GM21786 (cell line): ENCODE measurements around the gene UBAC1.

Experiments
- ATAC-seq: cut with Tn5 transposase; IDR thresholded peaks from one replicate; pipeline ENCODE4 v1.9.1; 2021; ENCODE audit not compliant: unreplicated experiment

Gene UBAC1

GRCh38 chr9:135994501-135995192 lies 33.5 kb upstream of the UBAC1 start:
- ATAC-seq, result no peak

DNA sequence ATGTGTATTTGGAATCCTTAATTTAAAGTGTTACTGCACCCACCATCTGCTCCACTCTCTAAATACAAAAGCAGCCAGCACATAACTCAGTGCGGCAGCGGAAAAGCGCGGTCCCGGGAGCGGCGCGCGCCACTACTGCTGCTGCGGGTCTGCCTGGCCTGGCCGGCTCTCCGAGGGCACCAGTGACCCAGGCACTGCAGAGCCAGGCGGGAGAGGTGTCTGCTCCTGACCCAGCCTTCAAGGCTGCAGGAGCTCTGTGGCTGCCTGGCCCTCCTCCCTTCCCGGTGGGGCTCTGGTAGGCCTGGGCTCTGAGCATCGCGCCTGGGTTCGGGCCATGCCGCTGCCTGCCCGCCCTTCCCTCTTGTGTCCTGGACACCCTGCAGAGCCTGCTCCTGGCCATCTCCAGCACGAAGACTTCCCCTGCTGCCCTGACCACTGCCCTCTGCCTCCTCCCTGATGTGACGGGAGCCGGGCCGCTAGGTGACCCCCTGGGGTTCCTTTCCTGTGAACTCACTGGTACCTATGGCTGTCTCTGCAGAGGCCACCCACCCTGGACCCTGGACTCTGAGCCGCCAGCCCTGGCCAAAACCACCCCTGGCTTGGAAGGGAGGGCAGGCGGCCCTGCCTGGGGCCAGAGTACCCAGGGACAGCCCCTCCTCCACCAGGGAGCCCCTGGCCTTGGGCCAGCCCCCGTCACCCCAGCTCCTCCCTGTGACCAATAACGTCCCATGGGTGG lies 32.8 kb upstream of the UBAC1 start:
- ATAC-seq, result no peak

DNA sequence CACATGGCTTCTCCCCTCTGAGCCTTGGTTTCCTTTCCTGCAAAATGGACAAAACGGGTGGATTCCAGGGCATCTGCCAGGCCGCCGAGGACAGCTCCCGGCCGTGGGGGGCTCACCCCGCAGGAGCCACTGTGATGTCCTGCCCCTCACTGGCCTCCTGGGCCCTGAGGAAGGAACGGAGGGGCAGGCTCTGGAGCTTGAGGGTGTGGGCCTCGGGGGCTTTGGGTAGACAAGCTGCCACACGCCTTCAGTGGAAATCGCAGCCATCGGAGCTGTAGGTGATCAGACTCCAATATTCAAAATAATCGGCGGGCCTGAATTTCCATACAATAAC lies 32.2 kb upstream of the UBAC1 start:
- ATAC-seq, result no peak

GRCh38 chr9:135992486-135993408 lies 31.6 kb upstream of the UBAC1 start:
- no peak for ATAC-seq

- no peak for ATAC-seq
Measured at GRCh38 chr9:135991771-135992170, 30.6 kb upstream of the UBAC1 start.

DNA sequence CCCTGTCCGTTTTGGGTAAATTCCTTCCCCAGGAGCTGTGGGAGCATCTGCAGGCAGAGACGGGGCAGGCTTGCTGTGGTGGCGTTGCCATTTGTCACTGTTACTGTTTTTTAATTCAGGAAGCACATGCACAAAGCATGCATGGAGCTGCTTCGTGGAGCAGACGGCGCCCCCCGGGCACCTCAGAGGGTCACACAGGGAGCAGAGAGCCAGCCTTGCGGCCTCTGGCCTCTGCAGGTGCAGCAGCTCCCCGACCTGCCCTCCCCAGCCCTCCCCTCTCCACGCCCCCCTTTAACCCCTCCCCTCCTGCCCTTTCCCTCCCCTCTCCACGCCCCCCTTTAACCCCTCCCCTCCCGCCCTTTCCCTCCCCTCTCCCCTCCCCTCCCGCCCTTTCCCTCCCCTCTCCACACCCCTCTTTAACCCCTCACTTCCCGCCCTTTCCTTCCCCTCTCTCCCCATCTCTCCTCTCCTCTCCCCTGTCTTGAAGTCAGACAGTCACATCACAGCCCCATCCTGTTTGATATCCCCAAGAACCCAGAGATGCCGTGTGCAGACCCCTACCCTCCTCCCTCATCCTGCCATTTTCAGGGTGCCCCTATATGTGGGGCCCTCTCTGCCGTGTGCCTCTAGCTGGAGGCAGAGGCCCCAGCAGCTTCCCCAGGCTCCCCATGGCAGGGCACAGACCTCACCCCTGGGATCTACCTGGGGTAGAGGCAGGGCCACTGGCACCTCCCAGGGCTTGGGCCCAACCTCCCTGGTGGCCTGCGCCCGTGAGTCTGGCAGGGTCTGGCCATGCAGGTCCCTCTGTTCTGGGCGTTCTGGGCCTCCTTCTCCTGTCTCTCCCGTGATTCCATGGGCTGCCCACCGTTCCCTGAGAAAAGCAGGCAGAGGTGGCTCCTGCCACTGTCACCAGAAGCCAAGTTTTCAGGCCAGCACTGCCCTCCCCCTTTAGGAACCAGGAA lies 29.6 kb upstream of the UBAC1 start:
- no peak for ATAC-seq

DNA sequence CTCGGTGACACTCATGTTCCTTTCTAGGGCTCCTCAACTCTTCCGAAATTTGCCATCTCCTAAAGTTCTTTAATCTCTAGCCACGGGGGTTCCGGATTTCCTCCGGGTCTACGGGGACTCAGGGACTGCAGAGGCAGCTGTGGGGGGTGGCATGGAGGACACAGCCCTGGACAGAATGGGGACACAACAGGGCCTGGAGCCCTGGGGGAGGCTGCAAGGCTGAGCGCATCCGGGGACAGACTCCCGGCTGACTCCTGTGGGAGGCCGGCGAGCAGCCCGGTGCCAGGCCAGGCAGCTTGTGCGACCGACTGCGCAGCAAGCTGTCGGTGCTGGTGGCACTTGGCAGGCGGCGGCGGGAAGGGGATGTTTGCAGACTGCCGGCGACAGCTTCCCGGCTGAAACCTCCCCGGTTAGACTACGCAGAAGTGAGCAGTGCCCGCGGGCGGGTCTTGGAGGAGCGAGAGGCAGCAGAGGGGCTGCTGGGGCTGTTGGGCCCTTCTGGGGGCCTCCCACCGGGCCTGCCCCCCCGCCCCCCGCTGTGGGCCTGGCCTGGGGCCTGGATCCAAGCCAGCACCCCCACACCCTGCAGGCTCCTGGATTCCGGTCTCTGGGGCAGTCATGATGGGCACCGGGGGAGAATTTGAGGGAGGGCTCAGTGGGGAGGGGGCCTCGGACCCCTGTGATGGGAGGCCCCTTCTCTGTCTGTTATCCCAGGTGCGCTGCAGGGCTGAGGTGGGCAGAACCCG lies 28.7 kb upstream of the UBAC1 start:
- ATAC-seq, result no peak

DNA sequence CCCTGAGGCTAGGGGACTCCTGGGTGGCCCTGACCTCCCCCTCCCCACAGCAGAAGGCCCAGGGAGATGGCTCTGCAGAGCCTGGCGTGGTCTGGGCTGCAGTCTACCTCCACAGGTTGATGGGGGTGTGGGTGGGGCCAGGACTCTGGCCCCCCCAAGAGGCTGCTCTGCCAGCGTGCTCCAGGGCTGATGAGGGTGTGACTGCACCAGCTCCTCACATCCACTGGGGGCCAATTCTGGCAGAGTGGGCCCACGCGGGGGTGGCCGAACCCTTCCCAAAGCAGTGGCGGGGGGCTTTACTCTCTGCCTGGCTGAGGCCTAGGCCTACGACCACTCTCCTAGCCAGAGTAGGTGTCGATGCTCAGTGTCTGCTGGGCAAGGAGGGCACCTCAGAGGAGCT lies 28.0 kb upstream of the UBAC1 start:
- ATAC-seq, result no peak

GRCh38 chr9:135988493-135988892 lies 27.3 kb upstream of the UBAC1 start:
- no peak for ATAC-seq

- no peak for ATAC-seq
Measured at GRCh38 chr9:135987838-135988404, 26.7 kb upstream of the UBAC1 start.

GRCh38 chr9:135986605-135987004 lies 25.4 kb upstream of the UBAC1 start:
- ATAC-seq, result no peak

DNA sequence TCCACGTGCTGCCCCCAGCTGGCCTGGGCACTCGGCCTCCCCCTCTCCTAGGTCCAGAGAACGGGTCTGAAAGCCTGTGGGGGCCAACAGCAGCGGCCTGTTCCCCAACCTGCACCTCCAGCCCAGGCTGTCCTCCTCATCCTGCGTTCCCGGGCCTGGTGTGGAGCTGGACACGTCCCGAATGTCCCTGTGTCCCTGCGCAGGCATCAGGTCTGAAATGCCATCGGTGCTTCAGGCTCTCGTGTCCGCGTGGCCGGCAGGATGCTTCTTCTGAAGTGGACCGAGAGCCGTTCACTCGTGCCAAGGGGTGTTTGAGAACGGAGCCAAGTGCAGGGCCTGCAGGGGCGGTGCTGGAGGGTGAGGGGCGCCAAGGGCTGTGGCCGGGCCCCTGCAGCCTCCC lies 24.7 kb upstream of the UBAC1 start:
- ATAC-seq, result no peak

GRCh38 chr9:135985459-135985774 lies 24.2 kb upstream of the UBAC1 start:
- ATAC-seq, result no peak

DNA sequence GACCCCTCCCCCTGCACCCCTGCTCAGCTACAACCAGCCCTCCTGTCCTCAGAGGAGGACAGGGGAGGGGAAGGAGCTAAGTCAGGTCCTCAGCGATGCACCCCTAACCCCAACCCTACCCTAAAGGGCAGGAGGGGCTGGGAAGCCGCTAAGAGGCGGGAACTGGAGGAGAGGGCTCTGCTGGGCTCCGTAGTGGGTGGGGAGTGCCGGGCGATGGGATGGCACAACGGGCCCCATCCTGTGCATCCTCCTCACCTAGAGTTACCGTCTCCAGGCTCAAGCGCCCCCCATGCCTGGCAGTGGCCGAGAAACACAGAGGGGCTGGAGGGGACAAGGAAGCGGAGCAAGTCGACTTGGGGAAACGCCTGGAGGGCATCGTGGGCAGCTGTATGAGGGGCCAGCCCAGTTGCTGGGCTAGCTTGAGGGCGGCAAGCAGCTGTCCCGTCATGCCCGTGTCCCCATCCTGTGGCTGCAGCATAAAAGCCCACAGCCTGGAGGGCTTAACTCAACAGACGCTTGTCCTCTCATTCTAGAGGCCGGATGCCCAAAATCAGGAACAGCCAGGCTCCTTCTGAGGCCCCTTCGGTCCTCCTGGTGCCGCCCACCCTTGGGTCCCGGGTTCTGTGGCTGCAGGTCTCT lies 23.0 kb upstream of the UBAC1 start:
- ATAC-seq, result no peak

DNA sequence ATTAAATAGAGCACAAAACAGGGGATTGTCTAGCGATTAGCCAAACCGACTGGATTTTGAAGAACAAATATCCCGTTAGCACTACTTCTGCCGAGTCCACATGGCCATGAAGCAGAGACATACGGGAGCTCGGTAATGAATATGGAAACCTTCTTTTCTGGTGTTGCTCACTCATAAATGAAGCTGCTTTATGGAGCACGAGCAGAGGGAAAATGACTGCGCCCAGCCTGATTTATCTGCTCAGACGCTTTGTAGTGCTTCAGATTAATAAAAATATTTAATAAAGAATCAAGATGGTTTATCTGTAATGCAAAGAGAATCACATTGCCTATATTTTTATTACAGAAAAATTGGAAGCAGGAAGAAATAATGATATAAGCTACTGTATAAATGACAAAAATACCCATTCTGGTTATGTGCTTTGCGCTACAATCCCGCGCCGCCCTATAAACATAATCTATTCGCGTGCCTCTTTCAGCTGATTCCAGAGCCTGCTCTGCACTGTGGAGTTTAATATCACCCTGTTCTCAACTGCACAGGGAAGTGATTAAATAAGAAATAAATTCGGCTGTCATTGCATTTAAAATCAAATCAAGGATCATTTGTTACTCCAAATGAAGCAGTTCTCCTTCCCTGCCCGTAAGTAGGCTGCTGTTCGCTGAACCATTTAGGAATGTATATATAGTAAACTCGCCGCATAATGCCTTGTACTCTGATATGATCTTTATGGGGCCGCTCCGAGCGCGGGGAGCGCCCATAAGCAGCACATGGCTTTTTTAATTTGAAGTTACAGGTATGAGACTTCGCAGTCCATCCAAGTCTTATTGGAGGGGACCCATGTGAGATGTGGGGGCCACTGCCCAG lies 22.3 kb upstream of the UBAC1 start:
- ATAC-seq, result no peak

GRCh38 chr9:135982499-135983207 lies 21.5 kb upstream of the UBAC1 start:
- no peak for ATAC-seq

- no peak for ATAC-seq
Measured at GRCh38 chr9:135980926-135981630, 19.9 kb upstream of the UBAC1 start.
